PC-9 (cell line): ENCODE results near the gene XRCC6.

Source experiments
- EZH2 ChIP-seq: fragments of 200-600 bp; sonication (generic); IDR thresholded peaks from 2 replicates; pipeline ENCODE4 v1.8.0; 2017; ENCODE audit warnings: antibody characterized with exemption, low read depth
- TF ChIP-seq, protein P1 (sequence below): fragments of 200-600 bp; sonication (generic); conservative IDR thresholded peaks from 2 replicates; pipeline ENCODE4 v1.6.1; 2017; ENCODE audit warnings: mixed run types, antibody characterized with exemption, mild to moderate bottlenecking, moderate library complexity

DNA sequence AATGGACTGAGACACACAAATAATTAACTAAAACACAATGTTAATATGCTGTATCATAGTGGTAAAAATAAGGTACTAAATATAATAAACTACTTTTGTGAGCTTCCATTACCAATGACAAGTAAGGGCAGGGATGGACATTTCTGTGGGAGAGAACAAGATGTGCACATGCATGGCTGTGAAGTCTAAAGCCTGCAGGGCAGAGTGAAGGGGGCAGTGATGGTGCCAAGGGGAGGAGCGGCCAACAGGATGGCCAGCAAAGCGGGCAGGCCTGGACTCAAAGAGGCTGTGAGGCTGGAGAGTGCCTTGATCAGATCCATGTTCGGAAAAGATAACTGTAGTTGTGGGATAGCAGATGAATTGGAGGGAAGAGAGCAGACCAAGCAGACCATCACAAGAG, 12.7 kb upstream of the XRCC6 start:
- TF ChIP-seq, protein P1, sequence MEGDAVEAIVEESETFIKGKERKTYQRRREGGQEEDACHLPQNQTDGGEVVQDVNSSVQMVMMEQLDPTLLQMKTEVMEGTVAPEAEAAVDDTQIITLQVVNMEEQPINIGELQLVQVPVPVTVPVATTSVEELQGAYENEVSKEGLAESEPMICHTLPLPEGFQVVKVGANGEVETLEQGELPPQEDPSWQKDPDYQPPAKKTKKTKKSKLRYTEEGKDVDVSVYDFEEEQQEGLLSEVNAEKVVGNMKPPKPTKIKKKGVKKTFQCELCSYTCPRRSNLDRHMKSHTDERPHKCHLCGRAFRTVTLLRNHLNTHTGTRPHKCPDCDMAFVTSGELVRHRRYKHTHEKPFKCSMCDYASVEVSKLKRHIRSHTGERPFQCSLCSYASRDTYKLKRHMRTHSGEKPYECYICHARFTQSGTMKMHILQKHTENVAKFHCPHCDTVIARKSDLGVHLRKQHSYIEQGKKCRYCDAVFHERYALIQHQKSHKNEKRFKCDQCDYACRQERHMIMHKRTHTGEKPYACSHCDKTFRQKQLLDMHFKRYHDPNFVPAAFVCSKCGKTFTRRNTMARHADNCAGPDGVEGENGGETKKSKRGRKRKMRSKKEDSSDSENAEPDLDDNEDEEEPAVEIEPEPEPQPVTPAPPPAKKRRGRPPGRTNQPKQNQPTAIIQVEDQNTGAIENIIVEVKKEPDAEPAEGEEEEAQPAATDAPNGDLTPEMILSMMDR, result no peak
- no peak for TF ChIP-seq EZH2
